GM12801 (cell line): ENCODE results near the gene ULBP2.

Experiments
- CTCF ChIP-seq: IDR thresholded peaks from one replicate; pipeline ENCODE4 v1.5.1; 2011; ENCODE audit warnings: control low read depth; ENCODE audit not compliant: insufficient read length; ENCODE audit errors: extremely low read depth

The ULBP2 gene

GRCh38 chr6:149987602-149988107 is 45.8 kb downstream of the ULBP2 start:
- TF ChIP-seq CTCF, result no peak

GRCh38 chr6:149988550-149989346 is 46.9 kb downstream of the ULBP2 start:
- no peak for TF ChIP-seq CTCF

- no peak for TF ChIP-seq CTCF
Measured at GRCh38 chr6:149990212-149990660, 48.4 kb downstream of the ULBP2 start.

GRCh38 chr6:149990661-149991471 is 49.1 kb downstream of the ULBP2 start:
- TF ChIP-seq CTCF, result no peak

- no peak for TF ChIP-seq CTCF
Measured at GRCh38 chr6:149991838-149992237, 50.0 kb downstream of the ULBP2 start.

- no peak for TF ChIP-seq CTCF
Measured at GRCh38 chr6:149995235-149995750, 53.5 kb downstream of the ULBP2 start.

GRCh38 chr6:149995971-149996370 is 54.2 kb downstream of the ULBP2 start:
- TF ChIP-seq CTCF, result no peak
